Gastrocnemius medialis (tissue), 4 donors: ENCODE data around the gene CMTM7.

Experiments
- POLR2A ChIP-seq, 2 donors: fragments of 450-650 bp; IDR thresholded peaks; one replicate each; pipeline ENCODE4 v1.6.1; 2017; ENCODE audit warnings: antibody characterized with exemption in 2 of 2, mild to moderate bottlenecking in 2 of 2, moderate library complexity in 2 of 2
- TF ChIP-seq, protein P1 (sequence below), 5 experiments: fragments of 450-650 bp in 3 of 5; fragments of 200-600 bp in 2 of 5; sonication (generic) in 2 of 5; IDR thresholded peaks in 4 of 5; conservative IDR thresholded peaks in 1 of 5; 1 replicate in 4 of 5; 2 replicates in 1 of 5; pipeline ENCODE4 v1.5.1; 2016 to 2019; ENCODE audit warnings: antibody characterized with exemption in 5 of 5, mild to moderate bottlenecking in 3 of 5, moderate library complexity in 3 of 5

DNA sequence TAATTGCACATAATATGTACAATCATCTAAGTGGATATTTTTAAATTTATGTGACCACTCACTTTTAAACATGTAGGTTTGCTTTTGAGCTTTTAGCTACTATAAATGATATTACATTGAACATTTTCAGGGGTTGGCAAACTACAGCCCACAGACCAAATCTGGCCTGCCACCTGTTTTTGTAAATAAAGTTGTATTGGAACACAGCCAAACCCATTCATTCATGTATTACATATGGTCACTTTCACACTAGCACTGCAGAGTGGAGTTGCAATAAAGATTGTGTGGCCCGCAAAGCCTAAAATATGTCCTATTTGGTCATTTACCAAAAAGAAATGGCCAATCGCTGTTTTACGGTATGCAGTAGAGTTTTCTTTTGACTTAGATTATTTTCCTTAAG, 21.2 kb downstream of the CMTM7 start:
- TF ChIP-seq, protein P1, sequence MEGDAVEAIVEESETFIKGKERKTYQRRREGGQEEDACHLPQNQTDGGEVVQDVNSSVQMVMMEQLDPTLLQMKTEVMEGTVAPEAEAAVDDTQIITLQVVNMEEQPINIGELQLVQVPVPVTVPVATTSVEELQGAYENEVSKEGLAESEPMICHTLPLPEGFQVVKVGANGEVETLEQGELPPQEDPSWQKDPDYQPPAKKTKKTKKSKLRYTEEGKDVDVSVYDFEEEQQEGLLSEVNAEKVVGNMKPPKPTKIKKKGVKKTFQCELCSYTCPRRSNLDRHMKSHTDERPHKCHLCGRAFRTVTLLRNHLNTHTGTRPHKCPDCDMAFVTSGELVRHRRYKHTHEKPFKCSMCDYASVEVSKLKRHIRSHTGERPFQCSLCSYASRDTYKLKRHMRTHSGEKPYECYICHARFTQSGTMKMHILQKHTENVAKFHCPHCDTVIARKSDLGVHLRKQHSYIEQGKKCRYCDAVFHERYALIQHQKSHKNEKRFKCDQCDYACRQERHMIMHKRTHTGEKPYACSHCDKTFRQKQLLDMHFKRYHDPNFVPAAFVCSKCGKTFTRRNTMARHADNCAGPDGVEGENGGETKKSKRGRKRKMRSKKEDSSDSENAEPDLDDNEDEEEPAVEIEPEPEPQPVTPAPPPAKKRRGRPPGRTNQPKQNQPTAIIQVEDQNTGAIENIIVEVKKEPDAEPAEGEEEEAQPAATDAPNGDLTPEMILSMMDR (IDR thresholded peaks at IDR 0.05 in 4 of 5, conservative IDR thresholded peaks at IDR 0.05 in 1 of 5) = no peak
- no peak for TF ChIP-seq POLR2A (IDR thresholded peaks at IDR 0.05)
